GM19240 (cell line): ENCODE data around the gene CRKL.

Experiments
- DNase-seq: peaks from one replicate; pipeline ENCODE4 v3.0.0; 2011; ENCODE audit warnings: low spot score; ENCODE audit not compliant: insufficient read length

Gene CRKL

GRCh38 chr22:20995329-20996030 is 78.3 kb downstream of the CRKL start:
- DNase-seq, result no peak

DNA sequence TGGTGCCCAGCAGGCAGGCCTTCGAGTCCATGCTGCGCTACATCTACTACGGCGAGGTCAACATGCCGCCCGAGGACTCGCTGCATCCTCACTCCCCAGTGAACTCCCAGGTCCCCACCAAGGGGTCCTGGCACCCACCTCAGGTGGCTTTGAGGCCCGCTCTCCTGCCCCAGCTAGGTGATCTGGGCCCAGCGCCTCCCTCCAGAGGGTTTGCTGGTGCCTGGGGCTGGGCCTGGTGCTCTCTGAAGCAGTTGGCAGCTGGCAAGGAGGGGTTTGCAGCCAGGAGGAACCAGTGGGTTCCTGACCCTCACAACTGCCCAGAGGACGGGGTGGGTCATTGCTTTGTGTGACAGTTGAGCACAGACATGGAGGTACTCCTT is 78.8 kb downstream of the CRKL start:
- no peak for DNase-seq

DNA sequence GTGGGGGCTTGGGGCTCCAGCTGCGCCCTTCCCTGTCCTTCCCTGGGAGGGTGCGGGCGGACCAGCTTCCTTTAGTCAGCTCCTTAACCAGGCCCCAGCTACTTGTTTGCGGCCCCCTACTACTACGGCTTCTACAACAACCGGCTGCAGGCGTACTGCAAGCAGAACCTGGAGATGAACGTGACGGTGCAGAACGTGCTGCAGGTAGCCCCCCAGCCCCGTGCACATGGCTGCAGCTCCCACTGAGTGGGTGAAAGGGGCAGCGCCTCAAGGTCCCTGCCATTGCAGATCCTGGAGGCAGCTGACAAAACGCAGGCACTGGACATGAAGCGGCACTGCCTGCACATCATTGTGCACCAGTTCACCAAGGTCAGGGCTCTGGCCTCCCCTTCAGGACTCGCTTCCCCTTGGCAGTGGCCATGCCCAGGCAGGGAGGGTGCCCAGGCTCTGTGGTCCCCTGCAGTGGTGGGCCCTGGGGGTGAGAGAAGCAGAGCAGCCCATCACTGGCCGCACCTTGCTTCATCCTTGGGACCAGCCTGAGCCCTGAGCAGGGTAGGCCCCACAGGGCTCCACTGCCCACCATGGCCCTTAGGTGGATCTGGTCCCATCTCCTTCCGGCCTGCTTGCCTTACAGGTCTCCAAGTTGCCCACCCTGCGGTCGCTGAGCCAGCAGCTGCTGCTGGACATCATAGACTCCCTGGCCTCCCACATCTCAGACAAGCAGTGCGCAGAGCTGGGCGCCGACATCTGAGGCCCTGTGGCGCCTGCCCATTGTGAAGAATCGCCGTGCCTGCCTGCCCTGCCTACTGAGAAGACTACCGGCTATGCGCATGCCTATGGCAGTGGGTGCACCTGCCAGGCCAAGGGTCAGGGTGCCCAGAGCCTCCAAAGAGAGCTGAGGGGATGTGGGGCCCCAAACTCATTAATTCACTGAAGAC is 79.7 kb downstream of the CRKL start:
- DNase-seq, result no peak

GRCh38 chr22:20997536-20998257 is 80.5 kb downstream of the CRKL start:
- no peak for DNase-seq

DNA sequence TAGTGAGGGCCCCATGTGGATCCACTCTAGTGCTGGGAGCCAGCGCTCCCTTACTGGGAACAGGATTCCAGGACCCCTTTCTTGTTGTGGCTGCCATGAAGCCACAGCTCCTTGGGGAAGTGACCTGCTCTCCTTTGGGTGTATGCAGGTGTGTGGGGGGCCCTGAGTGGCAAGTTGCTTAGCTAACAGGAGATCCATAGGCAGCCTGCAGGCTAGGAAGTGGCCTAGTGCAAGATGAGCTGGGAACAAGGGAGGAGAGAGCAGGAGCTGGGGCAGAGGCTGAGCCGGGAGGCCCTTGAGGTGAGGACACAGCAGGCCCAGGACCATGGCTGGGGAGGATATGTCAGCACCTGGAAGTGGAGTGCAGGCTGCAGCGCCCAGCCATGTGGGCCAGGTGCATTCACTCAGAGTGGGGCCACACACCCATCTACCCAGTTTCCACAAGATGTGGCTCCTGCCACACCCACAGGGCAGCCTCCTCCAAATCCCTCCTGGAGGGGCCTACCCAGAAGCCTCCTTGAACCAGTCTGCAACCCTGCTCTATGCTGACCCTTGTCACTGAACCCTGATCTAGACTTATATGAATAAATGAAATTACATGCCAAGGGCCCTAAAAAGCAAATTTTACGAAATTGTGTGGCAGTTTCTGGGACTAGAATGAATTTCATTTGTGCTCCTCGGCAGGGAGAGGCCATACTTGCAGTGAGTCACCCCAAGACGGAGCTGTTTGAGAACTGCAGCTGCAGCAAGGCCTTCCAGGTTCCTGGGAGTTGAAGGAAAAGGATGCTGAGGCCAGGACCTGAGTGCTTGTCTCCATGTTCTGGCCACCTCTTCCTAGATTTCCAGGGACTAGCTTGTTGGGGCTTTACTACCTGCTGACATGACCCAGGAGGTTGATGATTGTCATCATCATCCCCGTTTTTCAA is 81.5 kb downstream of the CRKL start:
- DNase-seq, result no peak

- no peak for DNase-seq
Observed at GRCh38 chr22:20999350-21000206, 82.4 kb downstream of the CRKL start.

DNA sequence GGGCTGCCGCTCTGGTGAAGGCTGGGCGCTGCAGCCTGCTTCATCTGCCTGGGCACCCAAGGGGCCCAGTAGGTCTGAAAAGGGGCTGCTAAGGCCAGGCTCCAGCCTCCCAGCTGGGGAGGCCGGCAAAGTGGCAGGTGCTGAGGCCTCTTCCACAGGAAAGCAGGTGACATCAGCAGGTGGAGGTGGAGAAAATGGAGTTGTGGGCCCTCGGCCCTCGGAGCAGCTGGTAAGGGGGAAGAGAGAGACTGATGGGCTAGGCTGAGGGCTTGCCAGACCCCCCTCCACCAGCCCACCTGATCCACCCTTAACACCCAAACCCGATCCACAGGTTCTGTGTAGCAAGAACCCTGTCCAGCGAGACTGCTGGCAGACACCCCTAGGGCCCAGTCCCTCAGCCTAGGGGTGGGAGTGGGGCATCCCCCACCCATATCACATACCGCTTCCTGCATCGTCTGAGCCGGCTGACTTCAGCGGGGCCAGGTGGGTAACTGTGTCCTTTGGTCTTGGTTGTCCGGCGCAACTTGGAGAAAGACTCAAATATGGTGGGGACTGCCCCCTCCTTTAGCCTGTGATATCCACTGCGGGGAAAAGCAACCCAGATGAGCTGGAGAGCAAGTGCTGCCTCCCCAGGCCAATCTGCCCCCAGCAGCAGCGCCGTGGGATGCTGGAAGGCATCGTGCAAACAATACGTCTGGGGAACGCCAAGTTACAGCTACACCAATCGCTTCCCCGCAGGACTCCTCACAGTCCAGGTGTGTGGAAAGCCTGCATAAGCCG is 83.2 kb downstream of the CRKL start:
- no peak for DNase-seq

DNA sequence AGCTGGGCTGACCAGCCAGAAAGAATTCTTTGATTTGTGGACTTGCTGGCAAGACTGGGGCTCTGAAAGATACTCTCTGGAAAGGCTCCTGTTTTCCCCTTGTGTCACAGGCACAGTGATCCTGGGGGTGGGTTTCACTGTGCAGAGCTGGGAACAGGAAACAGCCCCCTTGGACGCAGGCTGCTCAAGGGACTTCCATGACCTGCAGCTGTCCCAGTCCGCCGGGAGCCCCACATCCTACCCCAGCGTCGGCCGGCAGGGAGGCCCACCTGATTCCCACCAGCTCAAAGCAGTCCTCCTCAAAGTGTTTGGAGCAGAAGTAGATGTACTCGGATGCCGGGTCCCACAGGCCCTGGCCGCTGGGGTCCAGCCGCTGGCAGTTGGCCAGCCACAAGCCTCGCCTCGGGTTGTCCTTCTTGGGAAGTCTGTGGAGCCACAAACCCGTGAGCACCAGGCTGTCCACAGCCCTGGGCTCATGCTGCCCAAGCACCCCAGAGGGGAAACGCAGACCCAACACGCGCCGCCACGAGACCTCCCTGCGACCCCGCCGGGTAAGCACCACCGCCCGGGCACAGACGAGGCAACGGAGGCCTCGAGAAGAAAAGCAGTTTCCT is 83.9 kb downstream of the CRKL start:
- DNase-seq, result no peak

- DNase-seq, result peak; percentile 91
Observed at GRCh38 chr22:21001601-21002325, 84.6 kb downstream of the CRKL start, which contains the start of gene THAP7. TSS of gene THAP7 (minus strand) at chr22:21002118. CDS start at chr22:21001911, 207 bp downstream.
